NCI-H524 treated with DMSO at 0.1 percent for 48 hours (cell line): ENCODE measurements around the gene ERRFI1.

ENCODE experiments used
- DNase-seq: peaks from one replicate; lab custom pipeline; 2025; lab: John Stamatoyannopoulos, UW

Gene ERRFI1

GRCh38 chr1:8002921-8003320, 23.2 kb downstream of the ERRFI1 start:
- DNase-seq, result no peak

- no peak for DNase-seq
These were observed 23.7 kb downstream of the ERRFI1 start for GRCh38 chr1:8002329-8002910.

GRCh38 chr1:7995437-7995836, 30.7 kb downstream of the ERRFI1 start:
- no peak for DNase-seq

- no peak for DNase-seq
These were observed 31.3 kb downstream of the ERRFI1 start for GRCh38 chr1:7994827-7995226.

- DNase-seq, result no peak
These were observed 32.3 kb downstream of the ERRFI1 start for GRCh38 chr1:7993593-7994479.

GRCh38 chr1:7992885-7993284, 33.2 kb downstream of the ERRFI1 start:
- DNase-seq, result no peak

- no peak for DNase-seq
These were observed 34.3 kb downstream of the ERRFI1 start for GRCh38 chr1:7991504-7992440.

GRCh38 chr1:7989762-7990428, 36.2 kb downstream of the ERRFI1 start:
- DNase-seq, result no peak

GRCh38 chr1:7988576-7988975, 37.5 kb downstream of the ERRFI1 start:
- DNase-seq, result no peak

GRCh38 chr1:7987528-7987927, 38.6 kb downstream of the ERRFI1 start:
- DNase-seq, result no peak

GRCh38 chr1:7985851-7986612, 40.1 kb downstream of the ERRFI1 start:
- DNase-seq, result no peak

- no peak for DNase-seq
These were observed 41.3 kb downstream of the ERRFI1 start for GRCh38 chr1:7984811-7985210.

- DNase-seq, result no peak
These were observed 42.9 kb downstream of the ERRFI1 start for GRCh38 chr1:7983086-7983778.

- DNase-seq, result no peak
These were observed 45.1 kb downstream of the ERRFI1 start for GRCh38 chr1:7980984-7981383.

GRCh38 chr1:7975212-7975865, 50.8 kb downstream of the ERRFI1 start:
- DNase-seq, result no peak

- no peak for DNase-seq
These were observed 53.0 kb downstream of the ERRFI1 start for GRCh38 chr1:7973086-7973485.

GRCh38 chr1:7972285-7972684, 53.8 kb downstream of the ERRFI1 start:
- no peak for DNase-seq

GRCh38 chr1:7971024-7971423, 55.1 kb downstream of the ERRFI1 start:
- DNase-seq, result no peak

GRCh38 chr1:7970246-7970645, 55.9 kb downstream of the ERRFI1 start:
- no peak for DNase-seq

- DNase-seq, result no peak
These were observed 58.5 kb downstream of the ERRFI1 start for GRCh38 chr1:7967651-7968050.
